Right lobe of liver (tissue), 6 donors: ENCODE measurements around the gene RAD1. TPM values are rescaled to one million over a fixed set of nuclear protein-coding genes. Genes with fewer than 3 reads are reported as not detected.
A peak's percentile ranks its signal among the peaks of the same experiment; 100 is the strongest.

Experiments
- ATAC-seq, 4 donors: fragments of 200-7000 bp; cut with Tn5 transposase; one replicate each; pipeline ENCODE4 v1.9.1; 2020; ENCODE audit warnings: mild to moderate bottlenecking in 4 of 4, moderate library complexity in 4 of 4
- DNase-seq, 3 donors: peaks; one replicate each; pipeline ENCODE4 v3.0.0-alpha.2; 2020
- H3K27ac ChIP-seq, 3 donors: fragments of 200-600 bp; one replicate each; pipeline ENCODE4 v1.8.0; 2022
- H3K27me3 ChIP-seq, 2 donors: fragments of 200-600 bp; one replicate each; pipeline ENCODE4 v1.8.0; 2022
- H3K36me3 ChIP-seq, 4 donors: fragments of 200-600 bp; sonication (generic) in 1 of 4; one replicate each; pipeline versions ENCODE4 v1.5.1 to v1.8.0; 2017 to 2022; ENCODE audit warnings: control low read depth in 1 of 4
- H3K4me1 ChIP-seq, 4 donors: fragments of 200-600 bp; sonication (generic) in 1 of 4; one replicate each; pipeline versions ENCODE4 v1.5.1 to v1.8.0; 2017 to 2022; ENCODE audit warnings: control low read depth in 1 of 4
- H3K4me3 ChIP-seq, 3 donors: fragments of 200-600 bp; one replicate each; pipeline ENCODE4 v1.8.0; 2022
- H3K9me3 ChIP-seq, 4 donors: fragments of 200-600 bp; sonication (generic) in 1 of 4; one replicate each; pipeline versions ENCODE4 v1.5.1 to v1.8.0; 2017 to 2022; ENCODE audit warnings: control low read depth in 1 of 4
- CTCF ChIP-seq, 4 donors: fragments of 200-600 bp in 3 of 4; fragments of 450-650 bp in 1 of 4; IDR thresholded peaks; one replicate each; pipeline versions ENCODE4 v1.5.1 to v1.8.0; 2016 to 2022; ENCODE audit warnings: antibody characterized with exemption in 4 of 4, mild to moderate bottlenecking in 2 of 4
- POLR2A ChIP-seq: fragments of 450-650 bp; IDR thresholded peaks from one replicate; pipeline ENCODE4 v1.6.1; 2017; ENCODE audit warnings: antibody characterized with exemption, mild to moderate bottlenecking
- WGBS: methylation state at CpG from one replicate; pipeline ENCODE4 v1.1.6; 2018; ENCODE audit warnings: low coverage, low lambda C conversion rate; ENCODE audit not compliant: insufficient coverage; ENCODE audit errors: missing lambda C conversion rate; 5-methylcytosine and 5-hydroxymethylcytosine counted together
- intact Hi-C, 2 donors: fragments of 100-400 bp; cut with DNase I; formaldehyde crosslinking; loops; one replicate each; pipeline versions ENCODE4 v1.11.2 to v1.14.1; 2022
- total RNA-seq, 6 experiments: library from RNA; depleted of rRNA in 2 of 6; stranded (reverse); fragments of >200 nt in 2 of 6; fragmentation: NEBNext Ultra II Directional in 3 of 6; extraction: Animal tissue kit (Norgen Biotek cat#: 25700) in 3 of 6; gene quantifications; one replicate each; pipeline versions ENCODE4 v1.1.0 to v1.2.4, GENCODE V29; 2016 to 2023
- donor health status: DM: no; HTN: yes; CAD: no.
- donor health status: DM: no; HTN: no; CAD: no.
- donor health status: DM: no; HTN: no; CAD: no.
- donor health status: DM: no; HTN: yes; CAD: no.
- donor health status: DM: no; HTN: yes; CAD: no.

RAD1 gene
- total RNA-seq, 6 experiments from 2014 or later: 4.7 to 9.0 (median 6.2) TPM

- ATAC-seq (no peak), DNase-seq (no peak)
- WGBS: 93% methylated on average over 6 of the region's 6 CpGs
- no peak overlapping the region for H3K4me3 ChIP-seq
- TF ChIP-seq CTCF (IDR thresholded peaks at IDR 0.05) (no peak), POLR2A (no peak)
- H3K4me1 ChIP-seq: no peaks in the 10 kb centered on the region
- no peak overlapping the region for H3K27ac ChIP-seq
- H3K27me3 ChIP-seq: no peaks in the 10 kb centered on the region
- intact Hi-C loops: loop anchor here in 1 of 2 donors (5.0 kb wide), 1 partner anchor 423 kb away; no protein-coding TSS in a partner anchor
- no peaks in the 10 kb centered on the region for H3K9me3 ChIP-seq
- no peaks in the 10 kb centered on the region for H3K36me3 ChIP-seq
These were observed 14.7 kb downstream of the RAD1 start for GRCh38 chr5:34900652-34901051.

- Histone ChIP-seq H3K36me3 (no peaks in the 10 kb centered on the region), H3K9me3 (no peaks in the 10 kb centered on the region), H3K27ac (no peak overlapping the region), H3K4me1 (no peaks in the 10 kb centered on the region), H3K27me3 (no peaks in the 10 kb centered on the region), H3K4me3 (no peak overlapping the region)
- no peak for ATAC-seq
- DNase-seq: no peak
- TF ChIP-seq CTCF (IDR thresholded peaks at IDR 0.05): no peak
- TF ChIP-seq POLR2A: no peak
- intact Hi-C loops: loop anchor here in 1 of 2 donors (5.0 kb wide), 1 partner anchor 422 kb away; no protein-coding TSS in a partner anchor
- WGBS: 85% methylated on average over 2 of the region's 2 CpGs
These were observed 16.2 kb downstream of the RAD1 start for GRCh38 chr5:34899066-34899465.

GRCh38 chr5:34898258-34898895 is 16.9 kb downstream of the RAD1 start:
- intact Hi-C loops: loop anchor here in 1 of 2 donors (5.0 kb wide), 1 partner anchor 421 kb away; no protein-coding TSS in a partner anchor
- ATAC-seq: peak; percentile 91 to 95 (median 94)
- H3K36me3 ChIP-seq: no peaks in the 10 kb centered on the region
- TF ChIP-seq CTCF (IDR thresholded peaks at IDR 0.05): peak; percentile 75 to 94 (median 88)
- no peak for TF ChIP-seq POLR2A
- H3K27me3 ChIP-seq: no peaks in the 10 kb centered on the region
- H3K4me1 ChIP-seq: no peaks in the 10 kb centered on the region
- WGBS: 0% methylated on average over 3 of the region's 3 CpGs
- no peak overlapping the region for H3K27ac ChIP-seq
- peak; percentile 46 to 61 (median 54) for DNase-seq
- H3K9me3 ChIP-seq: no peaks in the 10 kb centered on the region
- no peak overlapping the region for H3K4me3 ChIP-seq

- Histone ChIP-seq H3K4me3 (no peak overlapping the region), H3K36me3 (no peaks in the 10 kb centered on the region), H3K9me3 (no peaks in the 10 kb centered on the region), H3K27ac (no peak overlapping the region), H3K4me1 (no peaks in the 10 kb centered on the region), H3K27me3 (no peaks in the 10 kb centered on the region)
- intact Hi-C loops: loop anchor here in 1 of 2 donors (5.0 kb wide), 1 partner anchor 420 kb away; no protein-coding TSS in a partner anchor
- no peak for DNase-seq
- TF ChIP-seq POLR2A: no peak
- TF ChIP-seq CTCF (IDR thresholded peaks at IDR 0.05): no peak
- no peak for ATAC-seq
These were observed 17.7 kb downstream of the RAD1 start for GRCh38 chr5:34897646-34898045.
